Osteoblast (primary cell): ENCODE data around the gene RTP2. TPM values are rescaled to one million over a fixed set of nuclear protein-coding genes. Genes with fewer than 3 reads are reported as not detected.
A peak's percentile ranks its signal among the peaks of the same experiment; 100 is the strongest.

ENCODE experiments used
- DNase-seq: peaks from one replicate; pipeline ENCODE4 v3.0.0; 2011; ENCODE audit warnings: low spot score, mixed read lengths; ENCODE audit not compliant: insufficient read length; ENCODE audit errors: missing footprints
- H2AFZ ChIP-seq: 2 replicates; pipeline ENCODE4 v1.6.0; 2011; ENCODE audit warnings: mild to moderate bottlenecking, low read length
- H3K27ac ChIP-seq: 2 replicates; pipeline ENCODE4 v1.5.1; 2011; ENCODE audit warnings: mild to moderate bottlenecking, low read depth, low read length, moderate library complexity
- H3K27me3 ChIP-seq: 2 replicates; pipeline ENCODE4 v1.6.0; 2012; ENCODE audit warnings: mild to moderate bottlenecking, control low read depth, inconsistent platforms, low read length, moderate library complexity; ENCODE audit not compliant: insufficient read depth
- H3K36me3 ChIP-seq: 2 replicates; pipeline ENCODE4 v1.5.1; 2011; ENCODE audit warnings: mild to moderate bottlenecking, low read length, control low read depth, moderate library complexity; ENCODE audit not compliant: insufficient read depth
- H3K4me1 ChIP-seq: 2 replicates; pipeline ENCODE4 v1.5.1; 2011; ENCODE audit warnings: mild to moderate bottlenecking, low read length, control low read depth, moderate library complexity; ENCODE audit not compliant: insufficient read depth
- H3K4me2 ChIP-seq: 2 replicates; pipeline ENCODE4 v1.6.0; 2011; ENCODE audit warnings: mild to moderate bottlenecking, low read length; ENCODE audit not compliant: insufficient read depth
- H3K4me3 ChIP-seq: fragments of 200-600 bp; sonication (generic); 3 replicates; pipeline ENCODE4 v1.5.1; 2012; ENCODE audit warnings: mild to moderate bottlenecking, low read length, inconsistent platforms; ENCODE audit not compliant: insufficient read depth
- H3K79me2 ChIP-seq: 2 replicates; pipeline ENCODE4 v1.6.0; 2012; ENCODE audit warnings: mild to moderate bottlenecking, low read length, control low read depth, inconsistent platforms; ENCODE audit not compliant: insufficient read depth
- H3K9me3 ChIP-seq: 2 replicates; pipeline ENCODE4 v1.5.1; 2011; ENCODE audit warnings: low read depth, low read length, control low read depth
- H4K20me1 ChIP-seq: 2 replicates; pipeline ENCODE4 v1.6.0; 2012; ENCODE audit warnings: mild to moderate bottlenecking, low read length, control low read depth; ENCODE audit not compliant: insufficient read depth
- total RNA-seq: library from RNA; depleted of rRNA; stranded (reverse); fragments of >200 nt; gene quantifications from 2 replicates; pipeline ENCODE4 v1.2.3, GENCODE V29; 2012
- TF ChIP-seq, protein P1 (sequence below): IDR thresholded peaks from 2 replicates; pipeline ENCODE4 v1.5.1; 2011; ENCODE audit warnings: mild to moderate bottlenecking, low read depth, low read length, moderate library complexity; ENCODE audit errors: extremely low read depth

The RTP2 gene
- total RNA-seq, 1 donor, result not detected

DNA sequence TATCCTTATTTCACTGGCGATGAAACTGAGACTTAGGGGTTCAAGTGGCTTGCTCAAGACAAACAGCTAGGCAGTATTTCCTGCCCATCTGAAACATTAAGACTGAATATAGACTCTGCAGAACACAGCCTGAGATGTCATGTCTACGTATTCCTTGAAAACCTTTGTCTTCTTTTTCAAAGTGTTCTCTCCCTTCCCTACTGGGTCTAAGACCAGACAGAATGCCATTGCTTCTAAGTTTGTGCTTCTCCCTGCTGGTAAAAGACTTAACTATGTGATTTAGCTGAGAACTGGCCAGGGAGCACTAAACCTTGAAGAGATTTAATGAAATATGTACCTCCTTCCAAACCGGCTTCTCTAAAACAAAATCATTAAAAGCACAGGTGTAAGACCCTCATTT lies 33.0 kb upstream of the RTP2 start:
- Histone ChIP-seq H3K9me3 (no peaks in the 10 kb centered on the region), H2AFZ (no peak overlapping the region), H3K36me3 (peaks cover 42% of the 10 kb centered on the region), H3K4me2 (peak overlapping the region; percentile 100), H3K4me3 (no peak overlapping the region), H3K27ac (peak overlapping the region; percentile 100), H3K79me2 (peaks cover 62% of the 10 kb centered on the region), H3K27me3 (no peaks in the 10 kb centered on the region), H4K20me1 (peaks cover 35% of the 10 kb centered on the region), H3K4me1 (peaks cover 39% of the 10 kb centered on the region)
- TF ChIP-seq, protein P1, sequence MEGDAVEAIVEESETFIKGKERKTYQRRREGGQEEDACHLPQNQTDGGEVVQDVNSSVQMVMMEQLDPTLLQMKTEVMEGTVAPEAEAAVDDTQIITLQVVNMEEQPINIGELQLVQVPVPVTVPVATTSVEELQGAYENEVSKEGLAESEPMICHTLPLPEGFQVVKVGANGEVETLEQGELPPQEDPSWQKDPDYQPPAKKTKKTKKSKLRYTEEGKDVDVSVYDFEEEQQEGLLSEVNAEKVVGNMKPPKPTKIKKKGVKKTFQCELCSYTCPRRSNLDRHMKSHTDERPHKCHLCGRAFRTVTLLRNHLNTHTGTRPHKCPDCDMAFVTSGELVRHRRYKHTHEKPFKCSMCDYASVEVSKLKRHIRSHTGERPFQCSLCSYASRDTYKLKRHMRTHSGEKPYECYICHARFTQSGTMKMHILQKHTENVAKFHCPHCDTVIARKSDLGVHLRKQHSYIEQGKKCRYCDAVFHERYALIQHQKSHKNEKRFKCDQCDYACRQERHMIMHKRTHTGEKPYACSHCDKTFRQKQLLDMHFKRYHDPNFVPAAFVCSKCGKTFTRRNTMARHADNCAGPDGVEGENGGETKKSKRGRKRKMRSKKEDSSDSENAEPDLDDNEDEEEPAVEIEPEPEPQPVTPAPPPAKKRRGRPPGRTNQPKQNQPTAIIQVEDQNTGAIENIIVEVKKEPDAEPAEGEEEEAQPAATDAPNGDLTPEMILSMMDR, result no peak
- peak; percentile 64 for DNase-seq

DNA sequence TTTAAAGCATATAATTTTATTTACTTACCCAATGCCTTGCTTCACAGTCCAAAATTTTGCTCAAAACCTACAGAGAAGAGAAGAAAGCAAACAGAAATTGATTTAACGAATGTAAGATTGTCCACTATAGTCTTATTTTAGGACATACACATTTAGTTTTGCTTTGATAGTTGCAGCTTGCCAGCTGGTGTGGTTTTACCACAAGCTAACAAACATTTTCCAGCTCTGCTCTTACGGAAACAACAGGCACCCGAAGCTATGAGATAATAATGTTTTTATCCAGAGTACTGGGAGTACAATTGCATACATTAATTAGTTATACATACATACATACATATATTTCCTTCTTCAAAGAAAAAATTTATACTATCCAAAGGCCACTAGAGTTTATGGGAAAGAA lies 32.5 kb upstream of the RTP2 start:
- Histone ChIP-seq H3K4me2 (peak overlapping the region; percentile 0), H4K20me1 (peaks cover 37% of the 10 kb centered on the region), H3K79me2 (peaks cover 62% of the 10 kb centered on the region)

DNA sequence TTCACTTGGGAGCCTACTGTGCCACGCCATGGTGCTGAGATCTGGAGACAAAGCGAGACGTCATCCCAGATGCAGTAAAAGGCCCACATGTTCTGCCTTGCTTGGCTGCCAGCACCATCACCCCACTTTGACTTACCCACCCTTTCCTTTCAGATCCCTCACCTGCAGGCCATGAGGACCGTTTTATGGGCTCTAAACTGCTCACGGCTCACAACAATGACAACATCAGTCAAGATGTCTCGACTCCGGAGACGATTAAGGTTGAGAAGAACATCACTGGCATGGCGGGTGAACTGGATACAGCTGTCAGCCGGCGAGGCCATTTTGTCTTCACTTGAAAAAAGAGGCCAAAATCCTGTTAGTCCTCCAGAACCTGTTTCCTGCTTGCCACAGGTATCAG lies 31.0 kb upstream of the RTP2 start:
- H3K27ac ChIP-seq, result no peak overlapping the region
- H3K4me2 ChIP-seq, result no peak overlapping the region
- H3K4me1 ChIP-seq, result peaks cover 28% of the 10 kb centered on the region
- no peak for DNase-seq
- H3K4me3 ChIP-seq, result no peak overlapping the region
- H3K27me3 ChIP-seq, result no peaks in the 10 kb centered on the region
- no peak overlapping the region for H2AFZ ChIP-seq
- H3K36me3 ChIP-seq, result peaks cover 62% of the 10 kb centered on the region
- TF ChIP-seq, protein P1, result no peak
- H3K79me2 ChIP-seq, result peaks cover 52% of the 10 kb centered on the region
- H4K20me1 ChIP-seq, result peaks cover 39% of the 10 kb centered on the region
- no peaks in the 10 kb centered on the region for H3K9me3 ChIP-seq

More for the DNA sequence above, 32.5 kb upstream of the RTP2 start:
- Histone ChIP-seq H3K4me1 (peaks cover 35% of the 10 kb centered on the region), H2AFZ (no peak overlapping the region), H3K36me3 (peaks cover 48% of the 10 kb centered on the region), H3K4me3 (no peak overlapping the region), H3K27me3 (no peaks in the 10 kb centered on the region), H3K27ac (no peak overlapping the region), H3K9me3 (no peaks in the 10 kb centered on the region)
- no peak for DNase-seq
- TF ChIP-seq, protein P1, result no peak

DNA sequence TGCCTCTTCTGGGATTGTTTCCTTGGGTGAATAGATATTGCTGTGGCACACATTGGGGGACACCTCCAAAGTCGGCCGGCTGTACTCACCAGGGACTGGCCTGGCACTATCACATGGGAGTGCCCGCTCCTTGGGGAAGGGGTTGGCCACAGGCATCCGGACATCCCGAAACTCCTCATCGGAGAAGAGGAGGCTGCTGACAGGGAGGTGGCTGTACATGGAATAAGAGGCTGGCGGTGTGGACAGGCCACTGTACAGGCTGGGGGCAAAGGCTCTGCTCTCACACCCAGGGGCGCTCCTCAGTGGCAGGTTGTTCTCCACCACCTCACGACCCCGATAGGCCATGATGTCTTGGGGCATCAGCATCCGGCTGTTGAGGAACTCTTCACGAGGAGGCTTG lies 27.2 kb upstream of the RTP2 start:
- no peaks in the 10 kb centered on the region for H3K9me3 ChIP-seq
- no peak overlapping the region for H3K27ac ChIP-seq
- H2AFZ ChIP-seq, result no peak overlapping the region
- H3K36me3 ChIP-seq, result peaks cover 98% of the 10 kb centered on the region
- no peak overlapping the region for H3K4me3 ChIP-seq
- TF ChIP-seq, protein P1, result no peak
- DNase-seq, result no peak
- no peaks in the 10 kb centered on the region for H3K27me3 ChIP-seq
- no peak overlapping the region for H3K4me2 ChIP-seq
- peaks cover 36% of the 10 kb centered on the region for H4K20me1 ChIP-seq
- no peaks in the 10 kb centered on the region for H3K4me1 ChIP-seq
- H3K79me2 ChIP-seq, result peaks cover 19% of the 10 kb centered on the region
